Measurements from ENCODE around the gene C2CD2. TPM values are rescaled to one million over a fixed set of nuclear protein-coding genes. Genes with fewer than 3 reads are reported as not detected.

The C2CD2 gene
- total RNA-seq, 1 donor from 2014 or later: 5.8 TPM

GRCh38 chr21:41890355-41890754 lies 63.5 kb downstream of the C2CD2 start:
- intact Hi-C loops (cut with micrococcal nuclease): no loop called here

- intact Hi-C loops (cut with micrococcal nuclease): no loop called here
These were observed 65.0 kb downstream of the C2CD2 start for GRCh38 chr21:41888749-41889376.

GRCh38 chr21:41887667-41888066 lies 66.2 kb downstream of the C2CD2 start:
- intact Hi-C loops (cut with micrococcal nuclease): no loop called here

- intact Hi-C loops (cut with micrococcal nuclease): no loop called here
These were observed 67.5 kb downstream of the C2CD2 start for GRCh38 chr21:41886328-41886727.

- intact Hi-C loops (cut with micrococcal nuclease): no loop called here
These were observed 68.3 kb downstream of the C2CD2 start for GRCh38 chr21:41885341-41886024.

GRCh38 chr21:41884501-41885030 lies 69.3 kb downstream of the C2CD2 start:
- intact Hi-C loops (cut with micrococcal nuclease): no loop called here

- intact Hi-C loops (cut with micrococcal nuclease): no loop called here
These were observed 70.2 kb downstream of the C2CD2 start for GRCh38 chr21:41883582-41883981.

GRCh38 chr21:41881051-41881450 lies 72.8 kb downstream of the C2CD2 start:
- intact Hi-C loops (cut with micrococcal nuclease): no loop called here

GRCh38 chr21:41880153-41880552 lies 73.7 kb downstream of the C2CD2 start:
- intact Hi-C loops (cut with micrococcal nuclease): no loop called here

- intact Hi-C loops (cut with micrococcal nuclease): loop anchor here (1.0 to 2.0 kb wide), 5 partner anchors 47 to 571 kb away; partner anchors contain the start of gene ZBTB21
These were observed 74.4 kb downstream of the C2CD2 start, which contains the start of gene PRDM15 for GRCh38 chr21:41879190-41879998. TSS of gene PRDM15 (minus strand) at chr21:41879344. CDS start at chr21:41860363, 18,981 bp downstream.

- intact Hi-C loops (cut with micrococcal nuclease): loop anchor here (1.0 to 2.0 kb wide), 5 partner anchors 47 to 571 kb away; partner anchors contain the start of gene ZBTB21
These were observed 75.0 kb downstream of the C2CD2 start for GRCh38 chr21:41878831-41879189.

- intact Hi-C loops (cut with micrococcal nuclease): loop anchor here (2.0 kb wide), 2 partner anchors 185 to 231 kb away; no protein-coding TSS in a partner anchor
These were observed 75.7 kb downstream of the C2CD2 start for GRCh38 chr21:41877901-41878830.

- intact Hi-C loops (cut with micrococcal nuclease): loop anchor here (1.0 kb wide), 1 partner anchor 61 kb away; no protein-coding TSS in a partner anchor
These were observed 76.7 kb downstream of the C2CD2 start for GRCh38 chr21:41876928-41877652.

- intact Hi-C loops (cut with micrococcal nuclease): loop anchor here (1.0 kb wide), 1 partner anchor 60 kb away; no protein-coding TSS in a partner anchor
These were observed 77.4 kb downstream of the C2CD2 start for GRCh38 chr21:41876396-41876795.

GRCh38 chr21:41875086-41875485 lies 78.7 kb downstream of the C2CD2 start:
- intact Hi-C loops (cut with micrococcal nuclease): no loop called here

- intact Hi-C loops (cut with micrococcal nuclease): no loop called here
These were observed 79.2 kb downstream of the C2CD2 start for GRCh38 chr21:41874611-41875010.

GRCh38 chr21:41873426-41873825 lies 80.4 kb downstream of the C2CD2 start:
- intact Hi-C loops (cut with micrococcal nuclease): no loop called here

GRCh38 chr21:41873005-41873404 lies 80.8 kb downstream of the C2CD2 start:
- intact Hi-C loops (cut with micrococcal nuclease): no loop called here

GRCh38 chr21:41871293-41872030 lies 82.4 kb downstream of the C2CD2 start:
- intact Hi-C loops (cut with micrococcal nuclease): no loop called here

Measured in T-helper 1 cell treated with Interleukin-12 subunit alpha and Interleukin-12 subunit beta and Interleukin-4 antibody, amounts not matched to agents 30 ng/mL and 1 ng/mL, for 36 hours (primary cell).